OCI-LY3 (cell line): ENCODE results near the gene TMEM163.

Experiments used
- EZH2phosphoT487 ChIP-seq: fragments of 200-600 bp; shearing (Covaris generic); IDR thresholded peaks from 2 replicates; pipeline ENCODE4 v1.6.1; 2018; ENCODE audit warnings: antibody characterized with exemption, mixed run types, low read depth
- TF ChIP-seq, protein P1 (sequence below): fragments of 200-600, 300-600 bp; sonication (generic); IDR thresholded peaks from 2 replicates; pipeline ENCODE4 v1.5.1; 2014; ENCODE audit warnings: antibody characterized with exemption, low read length, low read depth

DNA sequence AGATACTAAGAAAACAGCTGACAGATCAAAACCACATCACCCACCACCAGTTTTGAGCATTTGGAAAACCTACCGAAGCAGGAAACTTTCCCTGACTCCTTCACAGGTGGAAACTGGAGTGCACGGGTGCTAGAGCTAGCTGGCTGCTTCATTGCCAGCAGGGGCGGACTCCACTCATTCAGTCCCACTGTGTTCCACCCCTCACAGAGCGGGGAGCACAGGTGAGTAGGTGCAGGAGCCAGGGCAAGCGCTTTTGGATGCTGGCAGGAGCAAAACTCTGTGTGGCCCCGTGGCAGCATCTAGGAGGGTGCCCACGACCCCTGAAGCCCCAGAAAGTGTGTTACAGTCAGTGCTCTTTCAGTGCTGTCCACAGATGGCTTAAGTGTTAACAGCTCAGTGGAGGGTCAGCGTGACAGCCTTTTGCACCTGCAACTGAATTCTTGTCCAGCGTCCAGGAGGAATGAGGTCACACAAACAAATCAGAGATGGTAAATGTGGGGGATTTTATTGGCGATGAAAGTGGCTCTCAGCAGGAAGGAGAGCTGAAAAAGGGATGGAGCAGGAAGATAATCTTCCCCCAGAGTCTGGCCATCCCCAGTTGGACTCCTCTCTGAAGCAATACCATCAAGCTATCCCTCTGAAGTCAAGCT is 71.1 kb downstream of the TMEM163 start:
- TF ChIP-seq, protein P1, sequence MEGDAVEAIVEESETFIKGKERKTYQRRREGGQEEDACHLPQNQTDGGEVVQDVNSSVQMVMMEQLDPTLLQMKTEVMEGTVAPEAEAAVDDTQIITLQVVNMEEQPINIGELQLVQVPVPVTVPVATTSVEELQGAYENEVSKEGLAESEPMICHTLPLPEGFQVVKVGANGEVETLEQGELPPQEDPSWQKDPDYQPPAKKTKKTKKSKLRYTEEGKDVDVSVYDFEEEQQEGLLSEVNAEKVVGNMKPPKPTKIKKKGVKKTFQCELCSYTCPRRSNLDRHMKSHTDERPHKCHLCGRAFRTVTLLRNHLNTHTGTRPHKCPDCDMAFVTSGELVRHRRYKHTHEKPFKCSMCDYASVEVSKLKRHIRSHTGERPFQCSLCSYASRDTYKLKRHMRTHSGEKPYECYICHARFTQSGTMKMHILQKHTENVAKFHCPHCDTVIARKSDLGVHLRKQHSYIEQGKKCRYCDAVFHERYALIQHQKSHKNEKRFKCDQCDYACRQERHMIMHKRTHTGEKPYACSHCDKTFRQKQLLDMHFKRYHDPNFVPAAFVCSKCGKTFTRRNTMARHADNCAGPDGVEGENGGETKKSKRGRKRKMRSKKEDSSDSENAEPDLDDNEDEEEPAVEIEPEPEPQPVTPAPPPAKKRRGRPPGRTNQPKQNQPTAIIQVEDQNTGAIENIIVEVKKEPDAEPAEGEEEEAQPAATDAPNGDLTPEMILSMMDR = no peak
- no peak for TF ChIP-seq EZH2phosphoT487
